ENCODE results near the gene SLC10A3. TPM values are rescaled to one million over a fixed set of nuclear protein-coding genes. Genes with fewer than 3 reads are reported as not detected.

SLC10A3 gene
- total RNA-seq, 1 donor from 2014 or later, result 66.2 TPM

GRCh38 chrX:154478728-154479622 lies 11.5 kb downstream of the SLC10A3 start, which contains the start of gene LAGE3:
LAGE3 (minus strand) TSS chrX:154479281; CDS start chrX:154478915, 366 bp downstream.
- peak; percentile 76 to 95 for DNase-seq (ENCODE audit: low spot score in 2 of 2)
- H3K36me3 ChIP-seq, result no peaks in the 10 kb centered on the region
- H3K27ac ChIP-seq, result peak within 1 kb of the TSS; percentile 73 to 76
- intact Hi-C loops (cut with DNase I), result loop anchor here (1.0 to 5.0 kb wide), 4 partner anchors 37 to 67 kb away; partner anchors contain the start of genes ATP6AP1, FAM3A, FAM50A and TAFAZZIN
- H3K27me3 ChIP-seq, result no peaks in the 10 kb centered on the region
- no peak for TF ChIP-seq CTCF (IDR thresholded peaks at IDR 0.05)
- no peaks in the 10 kb centered on the region for H3K4me1 ChIP-seq
- peak within 1 kb of the TSS; percentile 57 to 69 for H3K4me3 ChIP-seq
- H3K9me3 ChIP-seq, result no peaks in the 10 kb centered on the region

- Histone ChIP-seq H3K9me3 (no peaks in the 10 kb centered on the region), H3K27ac (peak overlapping the region; percentile 73 to 74), H3K4me3 (peak overlapping the region; percentile 57 to 69), H3K36me3 (peaks cover 0 to 2% of the 10 kb centered on the region in 2 donors), H3K4me1 (no peaks in the 10 kb centered on the region), H3K27me3 (no peaks in the 10 kb centered on the region)
- intact Hi-C loops (cut with DNase I), result loop anchor here (1.0 to 5.0 kb wide), 3 partner anchors 36 to 66 kb away; partner anchors contain the start of genes ATP6AP1, FAM50A and TAFAZZIN
- no peak for TF ChIP-seq CTCF (IDR thresholded peaks at IDR 0.05)
- DNase-seq (ENCODE audit: low spot score in 2 of 2), result no peak
Observed at GRCh38 chrX:154477891-154478477, 12.4 kb downstream of the SLC10A3 start.

GRCh38 chrX:154476821-154477220 lies 13.6 kb downstream of the SLC10A3 start:
- Histone ChIP-seq H3K9me3 (no peaks in the 10 kb centered on the region), H3K4me1 (no peaks in the 10 kb centered on the region), H3K4me3 (no peak overlapping the region), H3K27ac (no peak overlapping the region), H3K27me3 (no peaks in the 10 kb centered on the region), H3K36me3 (peaks cover 0 to 6% of the 10 kb centered on the region in 2 donors)
- intact Hi-C loops (cut with DNase I), result loop anchor here (5.0 kb wide), 2 partner anchors 35 to 65 kb away; partner anchors contain the start of genes FAM50A and TAFAZZIN
- no peak for TF ChIP-seq CTCF (IDR thresholded peaks at IDR 0.05)
- no peak for DNase-seq (ENCODE audit: low spot score in 2 of 2)

- H3K36me3 ChIP-seq, result peaks cover 21 to 24% of the 10 kb centered on the region in 2 donors
- no peak for TF ChIP-seq CTCF (IDR thresholded peaks at IDR 0.05)
- H3K4me1 ChIP-seq, result no peaks in the 10 kb centered on the region
- H3K9me3 ChIP-seq, result no peaks in the 10 kb centered on the region
- intact Hi-C loops (cut with DNase I), result no loop called here
- no peak overlapping the region for H3K27ac ChIP-seq
- no peak overlapping the region for H3K4me3 ChIP-seq
- no peak for DNase-seq (ENCODE audit: low spot score in 2 of 2)
- no peaks in the 10 kb centered on the region for H3K27me3 ChIP-seq
Observed at GRCh38 chrX:154473683-154474082, 16.7 kb downstream of the SLC10A3 start.

- no peak for DNase-seq (ENCODE audit: low spot score in 2 of 2)
- Histone ChIP-seq H3K27ac (no peak overlapping the region), H3K36me3 (peaks cover 28 to 30% of the 10 kb centered on the region in 2 donors), H3K4me3 (no peak overlapping the region), H3K27me3 (no peaks in the 10 kb centered on the region), H3K9me3 (no peaks in the 10 kb centered on the region), H3K4me1 (no peaks in the 10 kb centered on the region)
- intact Hi-C loops (cut with DNase I), result no loop called here
- no peak for TF ChIP-seq CTCF (IDR thresholded peaks at IDR 0.05)
Observed at GRCh38 chrX:154472685-154473632, 17.5 kb downstream of the SLC10A3 start.

All from ascending aorta (tissue), 2 donors.